GM18502 (cell line): ENCODE data around the gene PNPLA5.
"Not testable (repeated sequence)": the region's sequence is repeated elsewhere in the genome, so short reads cannot be mapped to it uniquely, and the experiment has no call there.

ENCODE experiments used
- ATAC-seq: cut with Tn5 transposase; IDR thresholded peaks from one replicate; pipeline ENCODE4 v1.9.1; 2021; ENCODE audit warnings: mild to moderate bottlenecking; ENCODE audit not compliant: unreplicated experiment, poor library complexity

PNPLA5 gene

DNA sequence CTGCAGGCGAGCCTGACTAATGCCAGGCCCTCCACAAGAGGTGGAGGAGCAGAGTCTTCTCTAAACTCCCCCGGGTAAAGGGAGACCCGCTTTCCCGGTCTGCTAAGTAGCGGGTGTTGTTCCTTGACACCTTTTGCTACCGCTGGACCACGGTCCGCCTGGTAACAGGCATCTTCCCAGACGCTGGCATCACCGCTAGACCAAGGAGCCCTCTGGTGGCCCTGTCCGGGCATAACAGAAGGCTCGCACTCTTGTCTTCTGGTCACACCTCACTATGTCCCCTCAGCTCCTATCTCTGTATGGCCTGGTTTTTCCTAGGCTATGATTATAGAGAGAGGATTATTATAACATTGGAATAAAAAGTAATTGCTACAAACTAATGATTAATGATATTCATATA, 12.6 kb upstream of the PNPLA5 start:
- ATAC-seq = not testable (repeated sequence)

DNA sequence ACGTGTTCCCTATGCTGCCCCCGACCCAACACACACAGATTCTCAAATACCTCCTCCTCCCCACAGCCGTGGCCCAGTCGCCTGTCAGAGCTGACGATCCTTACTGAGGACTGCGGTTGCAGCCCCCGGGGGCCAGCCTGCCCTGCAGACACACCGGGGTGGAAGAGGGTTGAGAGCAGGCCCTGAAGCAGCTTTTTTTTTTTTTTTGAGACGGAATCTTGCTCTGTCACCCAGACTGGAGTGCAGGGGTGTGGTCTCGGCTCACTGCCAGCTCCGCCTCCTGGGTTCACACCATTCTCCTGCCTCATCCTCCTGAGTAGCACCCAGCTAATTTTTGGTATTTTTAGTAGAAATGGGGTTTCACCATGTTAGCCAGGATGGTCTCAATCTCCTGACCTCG, 11.2 kb upstream of the PNPLA5 start:
- not testable (repeated sequence) for ATAC-seq

DNA sequence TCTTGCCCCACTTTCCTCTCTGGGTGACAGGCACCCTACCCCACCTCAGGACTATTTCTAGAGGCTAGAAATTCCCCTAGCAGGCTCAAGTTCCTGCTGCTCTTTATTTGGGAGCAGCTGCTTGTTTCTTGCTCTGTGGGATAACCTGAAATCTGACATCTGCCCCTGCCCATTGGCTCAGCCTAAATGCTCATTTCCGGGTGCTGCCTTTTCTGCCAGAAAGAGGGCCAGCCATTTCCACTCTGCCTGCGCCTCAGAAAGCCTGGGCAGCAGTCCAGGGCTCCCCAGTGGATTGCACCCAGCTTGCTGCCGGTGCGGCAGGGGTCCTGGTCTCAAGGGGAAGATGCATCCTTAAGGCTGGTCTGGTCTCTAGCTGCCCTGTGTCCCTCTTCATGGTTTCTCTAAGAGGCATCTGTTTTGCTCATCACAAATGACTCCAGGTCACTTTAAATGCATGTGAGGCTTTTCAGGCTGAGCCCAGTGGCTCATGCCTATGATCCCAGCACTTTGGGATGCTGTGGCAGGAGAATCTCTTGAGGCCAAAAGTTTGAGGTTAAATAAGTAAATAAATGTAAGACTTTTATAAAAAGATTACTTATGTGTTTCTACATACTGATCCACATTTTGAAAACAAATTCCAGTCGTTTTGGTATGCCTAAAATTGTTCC, 10.3 kb upstream of the PNPLA5 start:
- no peak for ATAC-seq

DNA sequence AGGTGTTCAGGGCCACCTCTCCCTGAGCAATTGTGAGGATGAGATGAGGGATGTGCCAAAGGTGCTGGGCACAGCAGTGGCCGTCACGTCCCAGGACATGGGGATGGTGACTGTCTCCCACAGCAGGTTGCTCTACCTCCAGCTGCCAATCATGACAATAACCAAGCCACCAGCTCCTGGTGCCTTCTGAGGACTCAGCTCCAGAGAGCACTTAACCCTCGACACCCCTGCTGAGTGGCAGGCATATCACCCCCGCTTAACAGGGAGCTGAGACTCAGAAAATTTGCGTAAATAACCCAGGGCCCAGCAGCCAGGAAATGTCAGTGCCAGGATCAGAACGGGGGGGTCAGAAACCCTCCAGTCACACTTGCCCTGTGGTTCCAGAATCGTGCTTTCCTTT, 8.4 kb upstream of the PNPLA5 start:
- ATAC-seq = no peak

DNA sequence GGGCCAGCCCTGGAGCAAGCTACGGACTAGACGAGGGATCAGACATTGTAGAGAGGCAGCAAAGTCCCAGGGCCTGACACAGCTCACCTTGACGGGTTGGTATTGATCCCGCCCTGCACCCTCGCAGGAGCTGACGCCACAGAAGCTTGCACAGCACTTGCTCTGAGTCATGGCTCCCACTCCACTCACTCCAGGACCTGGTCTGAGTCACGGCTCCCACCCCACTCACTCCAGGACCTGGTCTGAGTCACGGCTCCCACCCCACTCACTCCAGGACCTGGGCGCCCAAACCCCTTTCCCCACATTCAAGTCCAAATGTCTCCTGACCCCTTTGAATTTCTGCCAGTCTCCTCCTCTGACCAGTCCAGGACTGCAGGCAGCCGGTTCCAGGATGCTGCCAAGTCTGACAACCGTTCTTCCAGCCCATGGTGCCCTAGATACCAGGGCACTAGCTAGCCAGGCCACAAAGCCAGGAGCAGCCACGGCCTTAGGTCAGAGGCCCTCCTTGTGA, 6.0 kb upstream of the PNPLA5 start:
- no peak for ATAC-seq

DNA sequence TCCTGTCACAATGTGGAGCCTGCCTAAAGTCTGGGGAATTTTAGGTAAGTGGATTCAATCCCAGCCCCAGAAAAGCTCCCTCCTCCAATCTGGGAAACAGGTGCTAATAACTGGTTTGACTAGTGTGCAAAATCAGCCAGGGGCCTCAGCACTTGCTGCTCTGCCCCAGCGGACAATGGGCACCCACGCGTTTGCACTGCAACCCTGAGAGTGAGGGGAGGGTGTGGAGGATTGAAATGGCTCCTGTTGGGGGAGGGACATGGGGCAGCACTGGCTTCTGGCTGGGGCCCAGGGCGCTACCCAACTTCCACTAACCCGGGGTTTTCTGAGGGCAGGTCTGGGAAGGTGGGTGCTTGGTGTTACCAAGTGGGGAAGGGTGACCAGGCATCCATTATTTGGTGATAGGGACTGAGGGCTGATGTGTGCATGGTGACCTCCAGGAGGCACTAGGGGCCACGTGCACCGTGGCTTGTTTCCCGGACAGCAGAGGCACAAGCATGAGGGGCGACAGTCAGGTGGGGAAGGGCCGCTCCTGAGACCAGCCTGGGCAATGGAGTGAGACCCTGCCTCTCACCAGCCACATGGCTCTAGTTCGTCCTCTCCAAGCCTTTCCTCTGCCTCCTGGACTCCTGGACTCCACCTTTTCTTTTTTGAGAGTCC, 4.3 kb upstream of the PNPLA5 start:
- no peak for ATAC-seq

- ATAC-seq = no peak
Observed at GRCh38 chr22:43894122-43894521, 2.3 kb upstream of the PNPLA5 start.

GRCh38 chr22:43893266-43893665, 1.5 kb upstream of the PNPLA5 start:
- ATAC-seq = no peak

DNA sequence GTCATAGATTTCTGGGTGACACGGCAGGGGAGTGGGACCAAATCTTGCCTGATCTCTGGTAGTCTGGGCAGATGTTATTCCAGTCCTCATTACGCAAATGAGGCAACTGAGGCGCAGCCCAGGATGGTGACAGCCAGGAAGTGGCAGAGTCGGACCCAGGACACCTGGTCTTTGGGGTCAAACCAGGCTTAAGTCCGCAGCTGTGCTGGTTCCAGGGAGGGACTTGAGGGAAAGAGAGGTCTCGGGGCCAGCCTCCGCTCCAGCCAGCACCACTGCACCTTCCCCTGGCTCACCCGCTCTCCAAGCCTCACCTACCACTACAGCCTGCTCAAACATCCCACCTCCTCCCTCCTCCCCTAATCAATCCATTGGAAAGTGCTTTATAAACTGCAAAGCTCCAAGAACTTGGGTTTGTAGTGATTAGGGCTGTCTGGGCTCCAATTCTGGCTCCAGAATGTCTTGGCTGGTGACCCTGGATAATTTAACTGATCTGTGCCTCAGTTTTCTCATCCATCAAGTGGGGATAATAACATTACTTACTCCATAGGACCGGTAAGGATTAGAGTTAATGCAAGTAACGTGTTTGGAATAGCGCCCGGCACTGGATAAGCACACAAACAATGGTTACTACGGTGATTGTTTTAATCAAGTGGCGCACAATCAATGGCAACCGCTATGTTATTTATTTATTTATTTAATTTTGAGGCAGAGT, 526 bp upstream of the PNPLA5 start:
- no peak for ATAC-seq

GRCh38 chr22:43890901-43891331, 897 bp downstream of the PNPLA5 start:
- ATAC-seq = no peak

- ATAC-seq = no peak
Observed at GRCh38 chr22:43889860-43890253, 2.0 kb downstream of the PNPLA5 start.

GRCh38 chr22:43889201-43889859, 2.5 kb downstream of the PNPLA5 start:
- no peak for ATAC-seq

GRCh38 chr22:43888740-43889139, 3.1 kb downstream of the PNPLA5 start:
- ATAC-seq = no peak

GRCh38 chr22:43887391-43887790, 4.4 kb downstream of the PNPLA5 start:
- no peak for ATAC-seq

DNA sequence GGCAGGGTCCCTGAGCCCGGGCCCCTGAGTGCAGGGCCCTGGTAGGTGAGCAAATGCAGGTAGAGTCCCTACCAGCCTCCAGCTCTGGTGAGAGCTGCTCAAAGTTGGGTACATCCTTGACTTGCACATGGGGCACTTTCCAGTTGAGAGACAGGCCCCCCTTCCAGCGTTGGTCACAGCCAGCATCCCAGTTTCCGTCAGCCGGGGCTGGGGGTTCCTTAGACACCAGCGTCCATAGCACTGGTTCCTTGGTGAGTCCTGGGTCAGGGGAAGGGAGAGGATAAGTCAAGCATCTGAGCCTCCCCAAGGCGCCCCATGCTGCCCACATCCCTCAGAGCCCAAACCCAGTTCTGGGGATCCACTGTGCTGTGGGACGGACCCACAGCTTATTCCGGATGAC, 5.6 kb downstream of the PNPLA5 start:
- no peak for ATAC-seq

DNA sequence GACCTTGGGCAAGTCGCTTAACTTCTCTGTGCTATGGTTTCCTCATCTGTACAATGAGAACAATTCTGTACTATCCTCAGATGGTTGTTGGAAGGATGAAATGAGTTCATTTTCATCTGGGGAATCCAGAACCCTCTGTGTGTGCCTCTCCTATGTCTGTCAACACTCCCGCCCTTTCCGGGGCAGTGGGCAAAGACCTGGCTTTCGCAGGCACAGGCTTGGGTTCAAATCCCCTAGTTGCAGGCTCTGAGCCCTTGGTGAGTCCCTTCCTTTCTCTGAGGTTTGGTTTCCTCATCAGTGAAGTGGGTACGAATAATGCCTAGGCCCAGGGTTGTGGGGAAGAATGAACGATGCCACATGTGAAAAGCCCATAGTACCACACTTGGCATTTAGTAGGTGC, 6.0 kb downstream of the PNPLA5 start:
- ATAC-seq = no peak

- ATAC-seq = no peak
Observed at GRCh38 chr22:43885319-43885671, 6.5 kb downstream of the PNPLA5 start.

GRCh38 chr22:43884600-43885318, 7.1 kb downstream of the PNPLA5 start:
- peak; percentile 85 for ATAC-seq

DNA sequence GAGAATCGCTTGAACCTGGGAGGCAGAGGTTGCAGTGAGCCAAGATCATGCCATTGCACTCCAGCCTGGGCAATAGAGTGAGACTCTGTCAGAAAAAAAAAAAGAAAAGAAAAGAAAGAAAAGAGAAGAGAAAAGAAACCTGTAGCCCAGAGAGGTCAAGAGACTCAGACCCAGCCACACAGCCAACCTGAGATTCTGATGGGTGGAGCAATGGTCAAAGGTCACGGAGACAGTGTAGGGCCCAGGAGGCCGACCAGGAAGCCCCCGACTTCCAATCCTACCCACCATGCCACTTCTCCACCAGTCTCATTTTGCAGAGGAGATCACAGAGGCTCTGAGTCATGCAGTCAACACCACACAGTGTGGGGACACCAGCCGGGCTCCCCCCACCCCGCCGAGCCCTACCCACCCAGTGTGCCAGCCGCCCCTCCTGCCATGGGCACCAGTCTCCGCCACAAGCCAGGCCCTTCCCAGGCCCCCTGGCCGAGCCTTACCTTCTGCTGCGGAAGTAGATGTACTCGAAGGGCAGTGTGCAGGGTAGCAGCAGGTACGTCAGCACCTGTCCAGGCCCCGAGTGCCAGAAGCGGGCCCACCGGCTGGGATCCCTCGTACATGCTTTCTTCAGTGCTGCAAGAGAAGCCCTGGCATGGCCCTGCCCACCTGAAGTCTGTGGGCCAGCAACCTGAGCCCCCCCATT, 7.9 kb downstream of the PNPLA5 start:
- no peak for ATAC-seq
